Smooth muscle cell (in vitro differentiated cells): ENCODE measurements around the gene TPRN. TPM values are rescaled to one million over a fixed set of nuclear protein-coding genes. Genes with fewer than 3 reads are reported as not detected.

Experiments used
- DNase-seq: peaks from one replicate; lab custom pipeline; 2025; ENCODE audit not compliant: unreplicated experiment; lab: John Stamatoyannopoulos, UW
- H2AFZ ChIP-seq: fragments of 200-600 bp; sonication (generic); 2 replicates; pipeline ENCODE4 v1.6.0; 2016; ENCODE audit warnings: antibody characterized with exemption, low read depth, mild to moderate bottlenecking
- H3F3A ChIP-seq: fragments of 200-600 bp; sonication (generic); 2 replicates; pipeline ENCODE4 v1.6.0; 2017; ENCODE audit warnings: antibody characterized with exemption, low read depth
- H3K27ac ChIP-seq: fragments of 200-600 bp; sonication (generic); 2 replicates; pipeline ENCODE4 v1.5.1; 2016; ENCODE audit warnings: low read depth, mild to moderate bottlenecking
- H3K27me3 ChIP-seq: fragments of 200-600 bp; sonication (generic); 2 replicates; pipeline ENCODE4 v1.6.1; 2016; ENCODE audit warnings: low read depth, mild to moderate bottlenecking
- H3K36me3 ChIP-seq: fragments of 200-600 bp; sonication (generic); 2 replicates; pipeline ENCODE4 v1.5.1; 2016; ENCODE audit warnings: low read depth
- H3K4me1 ChIP-seq: fragments of 200-600 bp; sonication (generic); 2 replicates; pipeline ENCODE4 v1.5.1; 2016; ENCODE audit warnings: low read depth
- H3K4me2 ChIP-seq: fragments of 200-600 bp; sonication (generic); 2 replicates; pipeline ENCODE4 v1.6.0; 2016; ENCODE audit warnings: mild to moderate bottlenecking
- H3K4me3 ChIP-seq: fragments of 200-600 bp; sonication (generic); 2 replicates; pipeline ENCODE4 v1.5.1; 2016; ENCODE audit warnings: mild to moderate bottlenecking
- H3K79me2 ChIP-seq: fragments of 200-600 bp; sonication (generic); 2 replicates; pipeline ENCODE4 v1.6.0; 2016; ENCODE audit warnings: low read depth, mild to moderate bottlenecking
- H3K9ac ChIP-seq: fragments of 200-600 bp; sonication (generic); 2 replicates; pipeline ENCODE4 v1.6.0; 2016; ENCODE audit warnings: low read depth
- H3K9me3 ChIP-seq: fragments of 200-600 bp; sonication (generic); replicated peaks from 2 replicates; pipeline ENCODE4 v1.5.1; 2016; ENCODE audit warnings: low read depth
- H4K20me1 ChIP-seq: fragments of 200-600 bp; sonication (generic); 2 replicates; pipeline ENCODE4 v1.6.0; 2016; ENCODE audit warnings: low read depth
- CTCF ChIP-seq: fragments of 200-600 bp; sonication (generic); IDR thresholded peaks from 2 replicates; pipeline ENCODE4 v1.5.1; 2017; ENCODE audit warnings: borderline replicate concordance, mild to moderate bottlenecking, antibody characterized with exemption; ENCODE audit not compliant: insufficient read depth, poor library complexity, severe bottlenecking
- WGBS: methylation state at CpG from one replicate; pipeline ENCODE4 v1.1.7; 2016; ENCODE audit warnings: low lambda C conversion rate; 5-methylcytosine and 5-hydroxymethylcytosine counted together
- polyA plus RNA-seq: library from polyadenylated mRNA; unstranded; fragments of >200 nt; fragmentation: Nextera tagmentation; extraction: Ambion mirVana; gene quantifications from 2 replicates; pipeline ENCODE4 v1.2.1, GENCODE V29; 2016
- total RNA-seq: library from RNA; depleted of rRNA; stranded (reverse); fragments of >200 nt; gene quantifications from 2 replicates; pipeline ENCODE4 v1.2.3, GENCODE V29; 2014

Gene TPRN
- total and polyA plus RNA-seq, 2 experiments from 2014 or later, result 4.0 to 19.0 TPM

DNA sequence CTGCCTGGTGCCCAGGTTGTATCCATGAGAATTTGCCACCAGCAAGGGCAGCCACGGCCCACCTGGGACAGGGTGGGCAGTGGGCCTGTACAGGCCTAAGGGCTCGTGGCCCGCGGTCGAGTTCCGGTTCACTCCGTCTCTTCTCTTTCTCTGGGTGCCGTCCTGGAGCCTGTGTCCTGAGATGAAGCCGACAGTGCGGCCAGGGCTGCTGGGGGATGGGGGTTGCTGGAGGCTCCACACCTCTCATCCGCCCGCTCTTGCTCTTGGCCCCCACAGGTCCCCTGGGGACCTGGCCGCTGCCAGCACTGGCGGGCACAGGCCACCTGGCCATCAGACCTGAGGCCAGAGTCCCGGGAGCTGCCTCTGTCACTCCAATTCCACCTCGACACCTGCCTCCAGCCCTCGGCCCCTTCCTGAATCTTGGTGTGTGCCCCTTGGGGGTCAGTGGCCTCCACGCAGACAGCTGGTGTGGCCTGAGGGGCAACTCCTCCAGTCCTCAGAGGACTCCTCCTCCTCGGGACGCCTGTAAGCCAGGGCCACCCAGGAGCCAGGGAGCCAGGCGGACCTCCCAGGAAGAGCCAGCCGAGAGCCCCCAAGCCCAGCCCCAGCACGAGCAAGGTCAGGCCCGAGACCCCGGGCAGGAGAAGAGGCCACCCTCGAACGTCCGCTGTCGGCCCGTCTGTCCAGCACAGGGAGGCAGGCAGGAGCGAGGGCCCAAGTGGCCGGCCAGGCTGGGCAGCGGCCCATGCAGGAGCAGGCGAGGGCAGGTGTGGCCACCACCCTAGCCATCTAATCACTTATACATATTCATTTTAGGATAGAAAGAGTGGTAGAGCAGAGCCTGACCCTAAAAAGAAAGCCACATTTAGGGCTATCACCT lies 35.9 kb downstream of the TPRN start:
- Histone ChIP-seq H3K27ac (no peak overlapping the region), H3F3A (no peaks in the 10 kb centered on the region), H4K20me1 (no peaks in the 10 kb centered on the region), H3K79me2 (no peaks in the 10 kb centered on the region), H2AFZ (no peak overlapping the region), H3K4me2 (no peak overlapping the region), H3K4me3 (no peak overlapping the region), H3K4me1 (no peaks in the 10 kb centered on the region), H3K9me3 (no peaks in the 10 kb centered on the region), H3K36me3 (no peaks in the 10 kb centered on the region), H3K9ac (no peak overlapping the region), H3K27me3 (peaks cover 100% of the 10 kb centered on the region)
- no peak for TF ChIP-seq CTCF
- 89% methylated on average over 34 of the region's 34 CpGs for WGBS
- DNase-seq, result no peak

GRCh38 chr9:137163805-137164204 lies 36.7 kb downstream of the TPRN start:
- DNase-seq, result no peak
- no peaks in the 10 kb centered on the region for H3K9me3 ChIP-seq
- H3K4me2 ChIP-seq, result peak overlapping the region; percentile 67
- H4K20me1 ChIP-seq, result no peaks in the 10 kb centered on the region
- H2AFZ ChIP-seq, result no peak overlapping the region
- no peaks in the 10 kb centered on the region for H3K36me3 ChIP-seq
- H3K27ac ChIP-seq, result no peak overlapping the region
- H3K79me2 ChIP-seq, result no peaks in the 10 kb centered on the region
- no peaks in the 10 kb centered on the region for H3K4me1 ChIP-seq
- 91% methylated on average over 19 of the region's 22 CpGs for WGBS
- no peak overlapping the region for H3K9ac ChIP-seq
- no peak for TF ChIP-seq CTCF
- H3K27me3 ChIP-seq, result peaks cover 100% of the 10 kb centered on the region
- no peak overlapping the region for H3K4me3 ChIP-seq
- H3F3A ChIP-seq, result no peaks in the 10 kb centered on the region

DNA sequence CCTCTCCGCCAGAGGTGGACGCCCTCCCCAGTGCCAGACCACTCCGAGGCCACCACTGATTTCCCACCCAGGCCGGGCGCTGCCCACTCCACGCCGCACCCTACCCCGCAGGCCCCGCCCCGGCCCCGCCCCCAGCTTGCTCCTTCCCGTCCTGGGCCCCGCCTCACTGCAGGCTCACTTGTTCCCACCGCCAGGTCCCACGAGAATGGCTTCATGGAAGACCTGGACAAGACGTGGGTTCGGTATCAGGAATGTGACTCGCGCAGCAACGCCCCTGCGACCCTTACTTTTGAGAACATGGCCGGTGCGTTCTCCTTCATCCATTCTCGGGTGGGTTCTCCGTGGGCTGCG lies 37.2 kb downstream of the TPRN start:
- TF ChIP-seq CTCF, result no peak
- Histone ChIP-seq H3F3A (no peaks in the 10 kb centered on the region), H4K20me1 (no peaks in the 10 kb centered on the region), H3K27ac (no peak overlapping the region), H3K4me1 (no peaks in the 10 kb centered on the region), H3K79me2 (no peaks in the 10 kb centered on the region), H3K9me3 (no peaks in the 10 kb centered on the region), H3K4me3 (peak overlapping the region; percentile 13), H3K27me3 (peaks cover 100% of the 10 kb centered on the region), H3K9ac (no peak overlapping the region), H3K36me3 (no peaks in the 10 kb centered on the region), H3K4me2 (peak overlapping the region; percentile 67), H2AFZ (no peak overlapping the region)
- 64% methylated on average over 14 of the region's 26 CpGs for WGBS
- DNase-seq, result no peak
